Subcutaneous abdominal adipose tissue (tissue), 5 donors: ENCODE results near the gene FFAR2.

Experiments
- H3K27ac ChIP-seq: one replicate; pipeline ENCODE4 v1.7.0; 2013; ENCODE audit warnings: low read depth, mild to moderate bottlenecking, inconsistent platforms, low read length, moderate library complexity
- H3K27me3 ChIP-seq, 5 donors: one replicate each; pipeline ENCODE4 v1.7.0; 2013; ENCODE audit warnings: low read length in 5 of 5, inconsistent platforms in 1 of 5; ENCODE audit not compliant: control insufficient read depth in 5 of 5, insufficient read depth in 4 of 5
- H3K36me3 ChIP-seq, 5 donors: one replicate each; pipeline ENCODE4 v1.7.0; 2013; ENCODE audit warnings: low read length in 5 of 5; ENCODE audit not compliant: control insufficient read depth in 5 of 5, insufficient read depth in 5 of 5
- H3K4me1 ChIP-seq, 5 donors: one replicate each; pipeline ENCODE4 v1.7.0; 2013; ENCODE audit warnings: low read length in 5 of 5, mild to moderate bottlenecking in 3 of 5, moderate library complexity in 1 of 5; ENCODE audit not compliant: control insufficient read depth in 5 of 5, insufficient read depth in 5 of 5
- H3K4me3 ChIP-seq, 5 donors: one replicate each; pipeline ENCODE4 v1.7.0; 2013; ENCODE audit warnings: low read length in 5 of 5, low read depth in 1 of 5
- H3K9ac ChIP-seq, 5 donors: one replicate each; pipeline ENCODE4 v1.7.0; 2013; ENCODE audit warnings: low read length in 5 of 5, mild to moderate bottlenecking in 4 of 5, moderate library complexity in 3 of 5
- H3K9me3 ChIP-seq, 5 donors: one replicate each; pipeline ENCODE4 v1.7.0; 2013; ENCODE audit warnings: low read length in 5 of 5; ENCODE audit not compliant: control insufficient read depth in 5 of 5
- donor health status: healthy.
- donor health status: healthy.
- donor health status: healthy.
- donor health status: healthy.
- donor health status: healthy.

FFAR2 gene

GRCh38 chr19:35436477-35437405 lies 11.3 kb upstream of the FFAR2 start:
- peak overlapping the region in 3 of 5 donors; percentile 38 to 49 (median 41) for H3K9ac ChIP-seq

DNA sequence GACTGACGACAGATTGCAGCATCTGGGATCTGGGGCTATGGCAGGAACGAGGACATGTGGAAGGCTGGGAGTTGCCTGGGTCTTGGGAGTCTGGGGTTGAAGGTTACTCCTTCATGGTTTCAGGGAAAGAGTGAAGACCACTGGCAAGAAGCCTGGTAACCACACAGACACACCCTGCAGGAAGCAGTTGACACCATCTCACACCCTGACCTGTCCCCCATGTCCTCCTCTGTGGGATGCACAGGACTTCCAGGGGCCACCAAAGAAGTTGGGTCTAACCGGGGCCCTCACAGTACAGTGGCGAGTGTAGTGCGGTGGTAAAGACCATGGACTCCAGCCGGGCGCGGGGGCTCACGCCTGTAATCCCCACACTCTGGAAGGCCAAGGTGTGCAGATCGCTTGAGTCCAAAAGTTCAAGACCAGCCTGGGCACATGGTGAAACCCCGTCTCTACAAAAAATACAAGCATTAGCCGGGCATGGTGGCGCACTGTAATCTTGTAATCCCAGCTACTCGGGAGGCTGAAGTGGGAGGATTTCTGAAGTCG lies 10.6 kb upstream of the FFAR2 start:
- peaks cover 17 to 50% (median 47%) of the 10 kb centered on the region in 5 donors for H3K4me1 ChIP-seq
- H3K36me3 ChIP-seq = no peaks in the 10 kb centered on the region
- H3K4me3 ChIP-seq = peak overlapping the region in 3 of 5 donors; percentile 47 to 60 (median 59)
- peak overlapping the region in 3 of 5 donors; percentile 29 to 49 (median 41) for H3K9ac ChIP-seq
- H3K27me3 ChIP-seq = no peaks in the 10 kb centered on the region
- H3K27ac ChIP-seq = peak overlapping the region; percentile 67
- H3K9me3 ChIP-seq = no peaks in the 10 kb centered on the region

More at GRCh38 chr19:35436477-35437405, 11.3 kb upstream of the FFAR2 start:
- Histone ChIP-seq H3K4me3 (peak overlapping the region; percentile 23 to 60 (median 47)), H3K36me3 (no peaks in the 10 kb centered on the region), H3K27ac (peak overlapping the region; percentile 76), H3K9me3 (peaks cover 0 to 3% (median 0%) of the 10 kb centered on the region in 5 donors), H3K4me1 (peaks cover 17 to 50% (median 47%) of the 10 kb centered on the region in 5 donors), H3K27me3 (no peaks in the 10 kb centered on the region)

DNA sequence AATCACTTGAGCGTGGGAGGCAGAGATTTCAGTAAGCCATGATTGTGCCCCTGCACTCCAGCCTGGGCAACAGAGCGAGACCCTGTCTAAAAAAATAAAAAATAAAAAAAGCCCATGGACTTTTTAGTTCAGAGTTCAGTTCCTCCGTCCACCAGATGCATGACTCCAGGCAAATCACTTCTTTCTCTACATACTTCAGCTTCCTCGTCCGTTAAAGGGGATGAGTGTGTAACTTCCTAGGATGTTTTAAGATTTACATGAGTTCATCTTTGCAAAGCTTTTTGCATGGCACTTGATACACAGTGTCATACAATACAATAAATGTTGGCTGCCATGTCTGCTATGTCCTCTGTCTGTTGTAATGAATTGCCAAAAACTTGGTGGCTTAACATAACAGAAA lies 10.0 kb upstream of the FFAR2 start:
- H3K27ac ChIP-seq = no peak overlapping the region

DNA sequence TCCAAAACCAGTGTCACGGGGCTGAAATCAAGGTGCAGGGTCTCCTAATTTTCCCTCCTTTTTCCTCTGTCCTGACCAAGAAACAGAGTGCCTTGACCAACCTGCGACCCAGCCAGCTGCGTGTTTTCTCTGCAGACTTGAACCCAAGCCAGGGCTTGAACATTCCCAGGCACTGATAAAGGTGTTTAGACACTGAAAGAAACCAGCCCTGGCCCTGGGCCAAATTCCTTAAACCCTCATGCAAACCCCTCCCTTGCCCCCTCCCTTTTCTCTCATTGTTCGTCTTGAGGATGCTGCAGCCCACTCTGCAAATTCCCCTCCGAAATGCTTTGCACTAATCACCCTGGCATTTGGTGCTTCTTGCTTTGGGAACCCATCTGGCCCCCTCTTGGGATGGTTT lies 9.5 kb upstream of the FFAR2 start:
- Histone ChIP-seq H3K9ac (no peak overlapping the region), H3K36me3 (no peaks in the 10 kb centered on the region), H3K4me1 (peaks cover 17 to 48% (median 46%) of the 10 kb centered on the region in 5 donors), H3K4me3 (no peak overlapping the region), H3K27me3 (no peaks in the 10 kb centered on the region), H3K27ac (no peak overlapping the region), H3K9me3 (no peaks in the 10 kb centered on the region)

More for the DNA sequence above, 10.0 kb upstream of the FFAR2 start:
- H3K9me3 ChIP-seq = no peaks in the 10 kb centered on the region
- H3K4me3 ChIP-seq = no peak overlapping the region
- H3K36me3 ChIP-seq = no peaks in the 10 kb centered on the region
- no peaks in the 10 kb centered on the region for H3K27me3 ChIP-seq
- H3K9ac ChIP-seq = no peak overlapping the region
- H3K4me1 ChIP-seq = peaks cover 17 to 50% (median 47%) of the 10 kb centered on the region in 5 donors

DNA sequence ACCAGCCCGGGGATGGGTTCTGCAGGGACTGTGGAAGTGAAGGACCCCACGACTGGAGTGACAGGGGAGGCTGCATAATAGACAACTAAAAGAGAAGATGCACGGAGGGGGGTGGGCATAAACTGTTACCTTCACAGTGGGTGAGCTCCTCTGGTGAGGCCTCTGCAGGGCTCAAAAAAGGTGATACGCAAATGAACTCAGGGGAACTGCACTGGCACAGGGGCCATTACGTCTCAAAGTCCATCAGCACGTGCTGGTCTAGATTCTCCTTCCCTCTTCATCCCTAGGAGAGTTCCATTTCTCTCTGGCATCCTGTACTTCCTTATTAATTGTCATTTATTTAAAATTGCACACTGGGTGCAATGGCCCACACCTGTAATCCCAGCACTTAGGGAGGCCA lies 8.1 kb upstream of the FFAR2 start:
- Histone ChIP-seq H3K27ac (no peak overlapping the region), H3K4me1 (peaks cover 11 to 34% (median 32%) of the 10 kb centered on the region in 5 donors), H3K36me3 (no peaks in the 10 kb centered on the region), H3K4me3 (no peak overlapping the region), H3K27me3 (no peaks in the 10 kb centered on the region), H3K9me3 (no peaks in the 10 kb centered on the region), H3K9ac (no peak overlapping the region)

DNA sequence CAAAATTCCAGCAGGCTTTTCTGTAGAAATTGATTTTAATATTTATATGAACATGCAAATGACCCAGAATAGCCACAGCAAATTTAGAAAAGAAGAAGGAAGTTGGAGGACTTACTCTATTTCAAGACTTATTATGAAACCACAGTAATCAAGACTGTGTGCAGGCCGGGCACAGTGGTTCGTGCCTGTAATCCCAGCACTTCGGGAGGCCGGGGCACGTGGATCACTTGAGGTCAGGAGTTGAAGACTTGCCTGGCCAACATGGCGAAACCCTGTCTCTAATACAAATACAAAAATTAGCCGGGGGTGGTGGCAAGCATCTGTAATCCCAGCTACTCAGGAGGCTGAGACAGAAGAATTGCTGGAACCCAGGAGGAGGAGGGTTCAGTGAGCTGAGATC lies 6.0 kb upstream of the FFAR2 start:
- peaks cover 3 to 28% (median 13%) of the 10 kb centered on the region in 5 donors for H3K4me1 ChIP-seq
- H3K27ac ChIP-seq = no peak overlapping the region
- H3K9ac ChIP-seq = no peak overlapping the region

DNA sequence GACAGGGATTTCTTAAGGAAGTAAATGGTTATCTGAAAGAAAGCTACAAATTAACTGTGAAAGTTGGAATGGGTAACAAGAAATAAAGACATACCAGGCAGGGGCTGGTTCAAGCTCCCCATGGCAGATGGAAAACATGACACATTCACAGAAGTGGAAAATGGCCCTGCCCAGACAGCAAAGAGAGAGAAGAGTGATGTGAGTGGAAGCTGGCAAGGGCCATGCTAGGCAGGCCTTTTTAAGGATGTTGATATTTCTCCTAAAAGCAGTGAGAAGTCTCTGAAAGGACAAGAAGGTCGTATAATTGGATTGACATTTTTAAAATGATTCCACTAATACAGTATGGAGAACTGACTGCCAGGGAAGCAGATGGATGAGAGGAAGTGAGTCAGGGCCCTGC lies 3.3 kb upstream of the FFAR2 start:
- Histone ChIP-seq H3K4me1 (peaks cover 7 to 40% (median 28%) of the 10 kb centered on the region in 5 donors), H3K9ac (no peak overlapping the region), H3K9me3 (no peaks in the 10 kb centered on the region), H3K27me3 (peaks cover 0 to 3% (median 0%) of the 10 kb centered on the region in 5 donors), H3K36me3 (no peaks in the 10 kb centered on the region), H3K27ac (no peak overlapping the region), H3K4me3 (no peak overlapping the region)

More for the DNA sequence above, 6.0 kb upstream of the FFAR2 start:
- Histone ChIP-seq H3K36me3 (no peaks in the 10 kb centered on the region), H3K27me3 (no peaks in the 10 kb centered on the region), H3K9me3 (no peaks in the 10 kb centered on the region), H3K4me3 (no peak overlapping the region)

DNA sequence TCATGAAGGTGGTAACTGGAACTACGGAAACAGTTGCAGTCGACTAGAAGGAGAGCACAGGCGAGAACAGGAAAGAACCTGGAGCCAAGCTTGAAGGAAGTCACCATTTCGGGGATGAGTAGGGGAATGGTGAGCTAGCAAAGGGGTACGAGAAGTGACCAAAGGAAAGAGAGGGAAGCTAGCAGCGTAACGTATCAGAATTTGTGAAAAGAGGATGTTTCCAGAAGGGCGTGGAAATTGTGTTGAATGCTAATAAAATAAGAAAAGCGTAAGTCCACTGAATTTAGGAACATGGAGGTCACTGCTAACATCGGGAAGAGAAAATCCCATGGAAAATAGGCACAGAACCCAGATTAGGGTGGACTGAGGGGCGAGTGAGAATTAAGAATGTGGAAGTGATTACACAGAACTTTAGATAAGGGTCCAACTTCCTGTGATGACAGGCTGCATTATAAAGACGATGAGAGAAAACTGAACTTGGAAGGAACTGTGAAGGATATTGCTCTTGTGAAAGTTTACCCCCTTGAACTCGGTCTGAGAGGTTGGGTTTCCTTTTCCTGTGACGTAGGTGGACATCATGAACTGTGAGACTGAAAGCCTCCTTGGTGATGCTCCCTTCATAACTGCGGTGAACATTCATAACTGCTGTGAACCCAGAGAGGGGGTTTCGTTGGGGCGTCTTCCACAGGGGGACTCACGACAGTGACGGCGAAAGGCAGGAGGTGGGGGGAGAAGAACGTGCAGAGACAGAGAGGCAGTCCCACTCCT lies 2.0 kb upstream of the FFAR2 start:
- Histone ChIP-seq H3K27ac (no peak overlapping the region), H3K36me3 (no peaks in the 10 kb centered on the region), H3K9ac (no peak overlapping the region), H3K4me3 (no peak overlapping the region), H3K9me3 (no peaks in the 10 kb centered on the region), H3K4me1 (peaks cover 7 to 47% (median 34%) of the 10 kb centered on the region in 5 donors), H3K27me3 (peaks cover 0 to 3% (median 0%) of the 10 kb centered on the region in 5 donors)

GRCh38 chr19:35449359-35450043 lies 1.4 kb downstream of the FFAR2 start:
- H3K4me3 ChIP-seq = peak overlapping the region in 3 of 5 donors; percentile 26 to 40 (median 29)
- no peaks in the 10 kb centered on the region for H3K36me3 ChIP-seq
- peaks cover 0 to 3% (median 0%) of the 10 kb centered on the region in 5 donors for H3K27me3 ChIP-seq
- peak overlapping the region in 1 of 5 donors; percentile 30 for H3K9ac ChIP-seq
- H3K4me1 ChIP-seq = peaks cover 7 to 46% (median 31%) of the 10 kb centered on the region in 5 donors
- peak overlapping the region; percentile 10 for H3K27ac ChIP-seq
- no peaks in the 10 kb centered on the region for H3K9me3 ChIP-seq
